Right kidney (tissue), 1 donor: ENCODE data around the gene PTCD1.
A peak's percentile ranks its signal among the peaks of the same experiment; 100 is the strongest.

Experiments
- DNase-seq: peaks from one replicate; pipeline ENCODE4 v3.0.0-alpha.2; 2016

Gene PTCD1

DNA sequence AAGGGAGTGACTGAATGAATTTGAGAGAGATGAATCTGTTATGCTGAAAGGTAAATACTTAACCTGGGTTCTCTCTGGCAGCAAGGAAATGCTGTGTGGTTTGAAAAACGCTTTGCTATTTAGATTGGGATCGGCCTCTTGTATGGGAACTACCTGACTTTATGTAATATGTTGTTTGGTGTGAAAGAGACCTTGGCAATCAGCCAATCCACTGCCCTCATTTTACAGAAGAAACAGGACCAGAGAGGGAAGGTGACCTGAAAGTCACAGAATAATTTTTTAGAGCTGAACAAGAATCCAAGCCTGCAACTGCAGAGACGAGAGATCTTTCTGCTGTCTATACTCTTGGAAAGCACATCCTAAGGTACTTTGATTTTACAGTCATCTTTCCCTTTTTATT lies 28.8 kb downstream of the PTCD1 start:
- DNase-seq: no peak

DNA sequence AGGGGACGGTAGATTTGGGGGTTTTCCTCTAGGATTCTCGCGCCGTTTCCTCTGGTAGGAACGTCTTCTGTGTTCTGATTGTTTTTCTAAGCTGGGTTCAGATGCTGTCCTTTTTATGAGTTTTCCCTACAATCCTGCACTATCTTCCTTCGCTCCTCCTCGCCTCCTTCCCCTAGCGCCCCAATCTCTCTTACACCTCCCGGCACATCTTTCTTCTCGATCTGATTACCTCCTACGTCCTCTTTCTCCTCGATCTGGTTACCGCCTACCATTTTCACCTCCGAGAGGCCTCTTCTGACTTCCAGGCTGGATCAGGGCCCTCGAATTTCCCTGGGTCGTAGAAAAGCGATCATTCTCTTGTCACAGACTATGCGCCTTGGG lies 29.4 kb downstream of the PTCD1 start:
- DNase-seq: no peak

DNA sequence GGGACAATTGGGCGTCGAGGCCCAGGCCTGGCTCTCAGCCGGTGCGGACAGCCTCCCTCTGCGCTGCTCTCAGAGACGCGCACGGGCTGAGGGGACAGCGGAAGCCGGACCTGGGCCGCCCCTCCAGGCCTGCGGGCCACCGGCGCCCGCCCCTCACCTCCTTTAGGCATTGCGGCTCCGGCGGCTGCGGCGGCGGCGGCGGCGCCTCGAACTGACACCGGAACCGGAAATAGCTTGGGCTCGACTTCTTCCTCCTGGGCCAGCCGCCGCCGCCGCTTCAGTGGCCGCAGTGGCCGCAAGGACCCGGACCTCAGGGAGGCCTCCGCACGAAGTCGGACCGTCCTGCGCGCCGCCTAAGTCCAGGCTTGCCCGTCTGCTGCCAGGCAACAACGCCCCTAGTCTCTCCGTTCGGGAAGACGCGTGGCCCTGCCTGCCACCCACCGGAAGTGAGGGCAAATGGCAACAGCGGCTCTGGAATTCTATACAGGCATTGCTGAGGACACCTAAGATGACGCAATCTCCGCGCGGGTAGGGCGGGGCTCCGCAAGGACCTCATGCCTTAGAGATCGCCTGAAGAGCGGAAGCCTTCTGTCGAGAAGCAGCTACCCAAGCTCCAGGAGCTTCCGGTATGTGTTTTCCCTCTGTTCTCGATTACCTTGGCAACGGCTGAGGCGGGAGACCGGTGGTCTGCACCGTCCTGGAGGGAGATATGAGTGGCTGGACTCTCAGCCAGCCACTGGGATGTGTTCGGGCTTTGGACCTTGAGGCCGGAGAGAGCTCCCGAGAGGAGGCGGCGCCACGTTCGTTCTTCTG lies 30.0 kb downstream of the PTCD1 start, which contains the start of the genes BUD31 and PDAP1:
BUD31 (plus strand) TSS at position 591 of the 813 bp plus-strand sequence. CDS start 2,124 bp downstream, outside the sequence.
PDAP1 (minus strand) TSS at position 219 of the 813 bp plus-strand sequence; CDS start at position 170, 49 bp downstream.
- peak; percentile 100 for DNase-seq

DNA sequence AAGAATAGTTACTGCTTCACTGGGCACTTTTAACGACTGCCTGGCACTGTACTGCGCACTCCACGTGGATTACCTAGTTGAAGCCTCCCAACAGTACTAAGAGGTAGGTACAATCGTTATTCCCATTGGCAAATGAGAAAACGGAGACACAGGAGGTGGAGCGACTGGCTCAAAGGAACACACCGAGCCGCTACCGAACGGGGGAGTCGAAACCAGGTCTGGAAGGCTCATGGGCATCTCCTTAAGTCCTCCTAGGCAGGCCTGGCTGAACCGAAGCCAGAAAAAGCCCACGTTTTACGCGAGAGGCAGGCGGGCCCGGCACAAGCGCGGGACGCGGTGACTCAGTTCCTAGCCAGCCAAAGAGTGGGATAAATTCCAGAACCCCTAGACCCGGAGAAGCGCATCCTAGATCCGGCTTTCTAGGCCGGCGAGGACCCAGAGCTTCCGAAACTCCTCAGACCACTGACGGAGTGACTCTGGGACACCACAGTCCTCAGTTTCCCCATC lies 30.7 kb downstream of the PTCD1 start:
- DNase-seq: no peak

DNA sequence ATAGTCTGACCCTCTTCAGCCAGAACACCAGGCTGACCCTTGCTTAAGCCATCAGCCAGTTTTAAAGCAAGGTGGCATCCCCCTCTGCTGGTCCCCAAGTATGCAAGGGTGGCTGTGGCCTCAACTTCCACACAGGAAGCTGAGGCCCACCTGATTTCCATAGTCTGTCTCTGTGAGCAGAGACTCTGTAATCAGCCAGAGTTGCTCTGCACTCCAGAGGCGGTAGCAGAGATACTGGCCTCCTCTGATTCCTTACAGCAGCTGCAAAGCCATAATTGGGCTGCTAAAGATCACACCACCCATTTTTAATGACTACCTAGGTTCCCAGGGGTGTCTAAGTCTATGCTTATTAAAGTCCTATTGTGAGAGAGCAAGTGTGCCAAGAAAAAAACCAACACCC lies 32.0 kb downstream of the PTCD1 start:
- DNase-seq: no peak

DNA sequence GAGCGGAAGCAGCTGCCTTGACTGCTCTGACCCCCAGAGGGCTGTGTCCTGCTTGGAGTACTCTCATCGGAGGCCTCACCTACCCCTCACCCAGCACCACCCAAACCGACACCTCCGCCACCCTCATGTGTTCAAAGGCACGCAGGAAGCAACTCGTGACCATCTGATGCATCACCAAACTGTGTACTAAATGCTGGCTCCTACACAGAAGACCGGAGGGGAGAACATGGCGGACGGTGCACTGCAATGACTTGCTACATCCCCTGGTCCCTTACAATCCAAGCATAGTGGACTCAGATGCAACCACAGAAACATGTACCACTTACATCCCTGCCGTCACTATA lies 33.6 kb downstream of the PTCD1 start:
- no peak for DNase-seq

DNA sequence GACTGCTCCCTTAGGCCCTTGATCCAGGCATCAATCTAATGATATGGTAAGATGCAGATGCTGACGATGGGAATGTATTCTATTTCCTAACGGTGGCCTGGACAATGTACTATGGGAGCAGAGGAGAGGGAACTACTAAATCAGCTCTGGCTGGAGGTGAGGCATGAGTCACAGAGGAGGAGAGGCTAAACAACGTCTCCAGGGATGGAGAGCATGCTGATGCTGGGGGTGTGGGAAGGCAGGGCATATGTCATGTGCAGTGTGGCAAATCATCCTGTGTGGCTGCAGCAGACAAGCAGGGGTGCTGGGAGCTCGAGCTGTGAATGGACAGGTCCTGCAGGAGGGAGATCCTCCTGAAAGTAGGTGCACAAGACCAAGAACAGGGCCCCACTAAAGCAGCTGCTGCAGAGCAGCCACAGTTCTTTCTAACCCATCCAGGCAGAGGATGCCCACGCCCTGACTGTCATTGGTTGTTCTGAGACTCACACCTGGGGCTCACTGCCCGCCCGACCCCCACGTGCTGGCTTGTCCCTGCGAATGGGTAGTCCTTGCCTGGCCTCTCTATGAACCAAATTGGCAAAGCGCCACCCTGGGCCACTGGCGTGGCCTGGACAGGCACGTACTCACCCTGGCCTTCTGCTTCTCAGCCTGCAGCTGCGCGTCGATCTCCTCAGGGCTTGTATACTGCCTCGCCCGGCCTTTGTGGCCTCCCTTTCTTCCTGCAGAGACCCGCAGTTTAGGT lies 34.2 kb downstream of the PTCD1 start:
- no peak for DNase-seq

DNA sequence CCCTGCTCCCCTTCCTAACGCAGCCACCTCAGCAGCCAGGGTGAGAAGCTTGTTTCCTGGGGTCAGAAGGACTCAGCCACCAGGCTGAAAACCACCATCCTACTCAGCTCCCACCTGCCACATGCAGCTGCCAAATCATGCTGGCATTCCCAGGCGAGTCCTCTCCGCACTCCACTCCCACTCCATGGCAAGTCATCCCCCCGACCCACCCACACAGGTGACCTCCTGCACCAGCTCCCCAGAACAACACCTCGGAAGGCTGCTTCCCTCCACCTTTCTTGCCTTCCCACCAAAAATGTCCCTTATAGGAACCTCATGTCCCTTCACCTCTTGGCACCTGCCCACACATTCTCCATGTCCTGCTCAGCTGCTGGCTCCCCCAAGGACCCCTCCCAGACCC lies 34.8 kb downstream of the PTCD1 start:
- no peak for DNase-seq

DNA sequence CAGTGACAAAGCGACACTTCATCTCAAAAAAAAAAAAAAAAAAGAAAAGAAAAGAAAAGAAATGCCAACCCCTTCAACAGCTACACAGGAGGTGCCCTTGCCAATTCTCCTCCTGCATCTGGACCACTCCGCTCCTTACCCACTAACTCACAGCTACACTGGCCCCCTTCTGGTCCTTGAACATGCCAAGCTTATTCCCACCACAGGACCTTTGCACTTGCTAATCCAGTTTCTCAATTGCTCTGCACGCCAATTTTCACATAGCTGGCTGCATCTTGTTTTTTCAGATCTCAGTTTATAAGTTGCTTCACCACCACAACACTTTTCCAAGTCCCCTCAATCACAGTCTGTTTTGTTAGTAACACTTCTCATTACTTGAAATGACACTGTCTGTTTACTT lies 35.7 kb downstream of the PTCD1 start:
- DNase-seq: no peak

DNA sequence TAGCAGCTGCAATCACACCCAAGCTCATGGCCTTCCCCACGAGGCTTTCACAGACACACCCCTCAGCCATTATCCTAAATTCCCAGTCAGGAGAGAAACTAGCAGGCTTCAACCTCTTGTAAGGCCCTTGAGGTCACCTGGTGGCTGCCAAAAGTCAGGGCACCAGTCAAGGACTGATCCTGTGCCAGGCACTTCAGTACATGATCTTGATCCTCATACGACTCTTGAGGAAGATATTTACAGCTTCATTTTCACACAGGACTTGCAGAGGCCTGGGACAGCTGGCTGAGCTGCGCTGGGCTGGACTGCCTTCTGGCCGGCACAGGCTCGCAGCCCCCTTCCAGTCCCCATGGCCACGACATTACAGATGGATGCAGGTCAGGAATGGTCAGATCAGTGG lies 39.0 kb downstream of the PTCD1 start:
- no peak for DNase-seq

DNA sequence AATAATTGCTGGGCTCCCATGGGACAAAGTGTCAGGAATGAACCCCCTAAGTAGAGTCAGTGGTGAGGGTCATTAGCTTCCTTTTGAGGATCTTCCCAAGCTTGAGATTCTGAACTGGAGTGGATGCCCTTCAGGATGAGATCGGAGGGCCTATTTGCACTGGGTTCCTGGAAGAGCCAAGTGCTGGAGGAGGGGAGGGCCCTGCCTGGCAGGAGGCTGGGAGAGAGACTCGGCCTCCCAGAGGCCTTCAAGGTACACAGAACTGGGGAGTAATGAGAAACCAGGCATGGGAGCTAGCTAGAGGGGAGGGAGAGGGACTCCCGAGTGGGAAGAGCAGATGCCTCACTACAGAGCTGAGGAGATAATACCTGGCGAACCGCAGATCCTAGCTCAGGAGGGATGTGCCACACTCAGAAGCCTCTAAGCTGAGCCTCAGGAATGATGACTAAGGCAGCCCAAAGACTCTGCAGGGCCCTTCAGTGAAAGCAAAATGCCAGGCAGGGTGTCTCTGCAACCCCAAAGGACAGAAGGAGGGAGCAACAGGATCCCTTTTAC lies 39.6 kb downstream of the PTCD1 start:
- no peak for DNase-seq

DNA sequence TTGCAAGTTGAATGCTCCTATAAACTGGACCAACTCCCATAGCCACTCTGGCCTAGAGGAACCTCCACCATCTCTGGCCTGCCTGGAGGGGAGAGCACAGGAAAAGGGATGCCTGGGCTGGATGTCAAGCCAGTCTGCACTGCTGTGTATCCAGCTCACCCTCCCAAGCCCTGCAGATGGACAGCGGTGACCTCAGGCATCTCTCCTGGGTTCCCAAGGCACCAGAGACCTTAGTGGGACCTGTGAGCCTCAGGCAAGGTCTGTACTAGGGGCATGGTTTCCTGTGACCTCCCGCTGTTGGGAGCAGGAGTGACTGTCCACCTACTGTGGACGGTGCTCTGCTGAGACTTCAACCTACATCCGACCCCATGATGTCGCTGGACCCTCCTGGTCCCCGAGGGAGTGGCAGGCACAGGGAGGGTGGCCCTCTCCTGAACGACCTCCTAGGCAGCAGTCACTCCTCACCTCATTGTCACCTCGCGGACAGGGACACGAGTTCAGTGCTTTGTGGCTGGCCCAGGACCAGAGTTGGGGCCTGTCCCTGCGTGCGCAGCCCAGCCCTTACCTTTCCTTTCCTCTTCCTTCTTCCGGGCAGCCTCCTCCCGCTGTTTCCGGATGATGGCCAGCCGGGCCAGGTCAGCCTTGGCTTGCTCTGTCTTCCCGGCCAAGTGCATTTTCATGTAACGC lies 41.2 kb downstream of the PTCD1 start:
- DNase-seq: no peak

DNA sequence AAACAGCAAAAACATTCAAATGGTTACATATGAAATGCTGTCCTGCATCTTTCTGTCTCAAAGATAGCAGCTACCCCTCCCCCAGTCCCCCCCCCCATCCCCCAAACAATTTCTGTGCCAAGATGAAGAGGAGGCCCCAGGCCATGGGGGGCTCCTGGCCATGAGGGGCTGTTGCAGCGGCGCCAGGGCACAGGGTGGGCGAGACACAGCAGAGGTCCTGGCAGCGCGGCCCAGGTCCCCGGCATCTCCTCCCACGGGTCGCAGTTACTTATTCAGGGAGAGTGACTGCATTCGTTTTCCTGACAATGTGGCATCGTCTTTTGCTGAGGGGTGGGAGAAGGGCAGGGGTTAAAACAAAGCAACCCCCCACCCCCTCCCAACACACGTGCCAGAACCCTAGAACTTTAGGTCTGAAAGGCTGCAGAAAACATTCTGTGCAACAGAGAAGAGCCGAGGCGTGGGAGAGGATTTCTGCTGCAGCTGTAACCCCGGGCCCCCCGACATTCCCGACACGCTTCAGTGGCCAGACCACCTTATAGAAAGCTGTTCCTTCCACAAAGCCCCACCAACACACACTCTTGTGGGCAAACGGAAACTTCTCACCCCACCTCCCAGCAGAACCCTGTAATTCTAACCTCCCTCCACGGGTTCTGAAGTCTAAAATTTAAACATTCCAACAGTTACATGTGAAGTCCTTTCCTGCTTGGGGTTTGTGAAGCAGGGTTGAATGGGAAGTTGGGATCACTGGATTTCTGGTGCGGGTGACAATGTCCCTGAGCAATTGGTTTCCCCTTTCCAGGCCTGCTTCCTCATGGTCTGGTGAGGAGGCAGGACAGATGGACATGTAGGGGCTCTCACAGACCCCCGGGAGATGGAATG lies 41.9 kb downstream of the PTCD1 start:
- no peak for DNase-seq

DNA sequence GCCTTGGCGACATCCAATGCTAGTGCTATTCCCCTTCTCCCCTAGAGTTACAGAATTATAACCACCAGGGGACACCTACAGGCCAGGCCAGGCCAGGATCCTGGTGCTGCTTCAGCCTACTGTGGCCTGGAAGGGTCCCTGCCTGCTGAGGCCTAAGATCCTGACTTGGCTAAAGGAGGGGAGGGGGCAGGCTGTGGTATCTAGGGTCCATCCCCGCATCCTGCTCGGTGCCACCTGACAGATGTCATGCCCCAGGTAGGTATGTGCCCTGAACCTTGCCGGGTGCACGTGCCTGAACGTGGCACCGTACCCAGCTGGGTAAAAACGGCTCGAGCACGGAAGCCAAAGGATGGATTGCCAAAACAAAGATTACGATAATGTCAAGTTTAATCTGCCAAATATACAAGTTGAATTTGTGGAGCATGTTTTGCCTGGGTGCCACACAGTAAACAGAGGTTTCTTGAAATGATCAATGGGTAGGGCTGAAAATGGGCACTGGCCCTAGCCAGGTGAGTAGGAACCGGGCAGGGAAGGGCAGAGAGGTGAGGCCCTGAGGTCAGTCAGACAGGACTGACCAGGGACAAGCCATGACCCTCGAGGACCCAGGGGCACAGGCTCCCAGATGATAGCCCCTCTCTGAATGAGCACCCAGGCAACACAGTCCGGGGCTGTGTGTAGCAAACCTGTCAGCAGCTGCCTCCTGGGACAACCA lies 42.8 kb downstream of the PTCD1 start:
- DNase-seq: no peak

DNA sequence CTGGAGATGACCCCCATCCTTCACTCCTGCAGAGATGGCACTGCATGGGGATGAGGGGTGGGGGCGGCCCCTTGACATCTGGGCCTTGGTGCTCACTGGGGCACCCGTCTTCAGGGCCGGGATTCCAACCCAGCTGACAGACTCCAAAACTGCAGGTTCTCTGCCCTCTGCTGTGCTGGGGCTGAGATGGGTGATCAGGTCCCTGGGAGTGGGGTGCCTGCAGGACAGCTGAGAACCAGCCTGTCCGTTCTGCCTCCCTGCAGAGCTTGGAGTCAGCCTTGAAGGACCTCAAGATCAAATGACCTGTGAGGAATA lies 44.5 kb downstream of the PTCD1 start:
- DNase-seq: no peak

DNA sequence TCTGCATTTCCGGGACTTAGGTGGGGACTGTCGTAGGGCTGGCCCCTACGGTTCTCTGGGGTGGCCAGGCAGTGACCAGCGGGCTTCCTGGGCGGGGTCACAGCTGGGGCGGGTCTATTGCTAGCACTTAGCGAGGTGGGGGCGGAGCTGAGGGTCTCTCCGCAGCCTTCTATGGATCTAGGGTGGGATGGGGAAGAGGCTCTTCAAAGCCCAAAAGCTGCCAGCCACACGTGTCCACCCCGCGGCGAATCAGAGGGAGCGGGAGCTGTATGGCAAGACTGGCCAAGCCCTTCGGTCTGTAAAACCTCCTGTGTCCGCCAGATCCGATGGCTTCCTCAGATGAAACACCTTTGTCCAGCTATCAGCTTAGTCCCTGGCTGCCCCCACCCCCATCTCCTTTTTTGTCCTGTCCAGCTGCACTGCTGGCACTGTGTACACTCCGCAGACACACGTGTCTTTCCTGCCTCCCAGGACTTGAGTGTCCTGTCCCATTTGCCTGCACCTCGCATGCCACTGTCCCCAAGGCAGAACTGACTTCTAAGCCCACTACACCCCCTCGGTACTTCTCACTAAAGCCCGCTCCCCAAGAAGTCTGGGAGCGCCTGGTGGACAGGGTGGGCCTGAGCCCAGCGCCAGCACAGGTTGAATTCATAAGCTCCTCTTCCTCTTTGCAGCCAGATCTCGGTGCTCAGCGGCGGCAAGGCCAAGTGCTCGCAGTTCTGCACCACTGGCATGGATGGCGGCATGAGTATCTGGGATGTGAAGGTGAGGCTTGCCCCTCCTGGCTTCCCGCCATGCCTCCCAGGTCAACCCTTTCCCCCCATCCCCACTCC lies 45.0 kb downstream of the PTCD1 start:
- no peak for DNase-seq

DNA sequence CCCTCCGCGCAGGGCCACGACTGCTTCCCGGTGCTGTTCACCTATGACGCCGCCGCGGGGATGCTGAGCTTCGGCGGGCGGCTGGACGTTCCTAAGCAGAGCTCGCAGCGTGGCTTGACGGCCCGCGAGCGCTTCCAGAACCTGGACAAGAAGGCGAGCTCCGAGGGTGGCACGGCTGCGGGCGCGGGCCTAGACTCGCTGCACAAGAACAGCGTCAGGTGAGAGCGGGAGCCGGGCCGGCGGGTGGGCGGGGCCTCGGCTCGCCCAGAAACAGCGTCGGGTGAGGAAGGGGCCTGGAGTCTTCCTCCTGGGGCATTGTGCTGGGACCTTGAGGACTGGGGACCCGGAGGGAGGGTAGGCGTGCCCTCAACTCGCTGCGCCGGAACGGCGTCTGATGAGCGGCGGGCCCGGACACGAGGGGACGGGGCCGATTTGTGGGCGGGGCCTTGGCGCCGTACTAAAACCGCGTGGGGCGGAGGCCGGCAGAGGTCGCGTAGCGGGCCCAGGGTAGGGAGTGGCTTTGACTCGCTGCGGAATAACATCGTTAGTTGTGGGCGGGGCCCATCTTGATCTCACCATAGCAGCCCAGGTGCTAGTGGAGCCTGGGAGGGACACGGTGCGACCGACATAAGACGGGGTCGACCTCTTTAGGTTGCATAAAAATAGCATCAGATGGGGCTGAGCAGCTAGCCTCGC lies 45.8 kb downstream of the PTCD1 start:
- peak; percentile 87 for DNase-seq

DNA sequence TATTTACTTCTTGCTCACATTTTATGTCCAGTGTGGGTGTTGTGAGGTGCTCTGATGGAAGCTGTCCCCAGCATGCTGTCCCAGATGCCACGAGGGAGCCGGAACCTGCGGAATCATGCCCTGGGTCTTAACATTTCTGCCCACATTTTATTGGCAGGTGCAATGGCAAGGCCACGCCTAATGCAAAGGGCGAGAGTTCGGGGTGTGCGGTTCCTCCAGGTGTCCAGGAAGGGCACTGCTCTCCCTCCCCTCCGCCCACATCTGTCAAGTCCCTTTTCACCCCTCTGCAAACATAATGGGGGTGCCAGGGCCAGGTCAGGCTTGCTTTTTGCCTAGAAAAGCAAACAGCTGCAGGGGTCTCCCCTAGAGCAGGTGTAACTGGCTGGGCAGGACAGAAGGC lies 46.6 kb downstream of the PTCD1 start:
- no peak for DNase-seq

DNA sequence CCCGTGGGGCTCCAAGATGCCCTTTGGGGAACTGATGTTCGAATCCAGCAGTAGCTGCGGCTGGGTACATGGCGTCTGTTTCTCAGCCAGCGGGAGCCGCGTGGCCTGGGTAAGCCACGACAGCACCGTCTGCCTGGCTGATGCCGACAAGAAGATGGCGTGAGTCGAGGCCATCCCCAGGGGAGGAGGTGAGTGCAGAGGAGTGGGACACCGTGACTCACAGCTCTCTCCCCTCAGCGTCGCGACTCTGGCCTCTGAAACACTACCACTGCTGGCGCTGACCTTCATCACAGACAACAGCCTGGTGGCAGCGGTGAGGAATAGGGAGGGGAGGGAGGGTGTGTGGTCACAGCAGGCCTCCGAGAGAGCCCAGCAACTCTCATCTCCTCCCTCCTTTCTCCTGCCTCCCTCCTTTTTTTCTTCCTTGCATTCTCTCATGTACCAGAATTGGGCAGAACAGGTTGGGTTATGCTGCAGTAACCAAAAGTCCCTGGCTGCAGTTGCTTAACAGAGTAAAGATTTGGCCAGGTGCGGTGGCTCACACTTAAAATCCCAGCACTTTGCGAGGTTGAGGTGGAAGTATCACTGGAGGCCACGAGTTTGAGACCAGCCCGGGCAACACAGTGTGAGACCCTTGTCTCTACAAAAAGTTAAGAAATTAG lies 47.5 kb downstream of the PTCD1 start:
- no peak for DNase-seq
